NCI-H526 treated with DMSO at 0.1 percent for 48 hours (cell line): Measurements from ENCODE around the gene SLC14A1.

Source experiments
- DNase-seq: peaks from one replicate; lab custom pipeline; 2025; lab: John Stamatoyannopoulos, UW

The SLC14A1 gene

GRCh38 chr18:45801416-45802004, 77.5 kb downstream of the SLC14A1 start:
- no peak for DNase-seq
